LNCAP (cell line): Measurements from ENCODE around the gene DSTYK.

Experiments
- CTCF ChIP-seq: fragments of 450-650 bp; IDR thresholded peaks from 2 replicates; pipeline ENCODE4 v1.5.1; 2017; ENCODE audit warnings: mild to moderate bottlenecking

The DSTYK gene

DNA sequence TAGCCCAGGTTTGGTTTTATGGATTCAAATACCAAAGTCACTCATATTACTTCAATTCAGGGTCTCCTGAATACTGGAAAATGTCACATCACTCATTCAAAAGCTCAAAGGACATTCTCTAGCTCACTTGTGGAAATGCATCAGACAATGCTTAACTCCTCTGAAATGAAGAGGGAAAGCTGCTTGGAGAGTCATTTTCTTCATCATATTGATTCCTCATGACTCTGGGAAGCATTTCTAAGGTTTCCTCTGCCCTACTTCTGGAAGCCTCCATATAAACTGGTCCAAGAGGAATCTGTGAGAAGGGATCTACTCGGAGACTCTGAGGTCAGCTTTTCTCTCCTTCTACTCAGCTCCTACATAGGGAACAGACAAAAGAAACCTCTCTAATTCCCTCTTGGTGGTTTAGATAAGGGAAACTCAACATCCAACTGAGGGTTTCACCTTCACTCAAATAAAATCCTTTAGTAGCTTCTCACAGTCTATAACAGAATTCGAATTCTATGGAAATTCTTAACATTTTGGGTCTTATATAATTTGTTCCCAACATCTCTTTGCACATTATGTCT, 53.4 kb downstream of the DSTYK start:
- TF ChIP-seq CTCF, result no peak

DNA sequence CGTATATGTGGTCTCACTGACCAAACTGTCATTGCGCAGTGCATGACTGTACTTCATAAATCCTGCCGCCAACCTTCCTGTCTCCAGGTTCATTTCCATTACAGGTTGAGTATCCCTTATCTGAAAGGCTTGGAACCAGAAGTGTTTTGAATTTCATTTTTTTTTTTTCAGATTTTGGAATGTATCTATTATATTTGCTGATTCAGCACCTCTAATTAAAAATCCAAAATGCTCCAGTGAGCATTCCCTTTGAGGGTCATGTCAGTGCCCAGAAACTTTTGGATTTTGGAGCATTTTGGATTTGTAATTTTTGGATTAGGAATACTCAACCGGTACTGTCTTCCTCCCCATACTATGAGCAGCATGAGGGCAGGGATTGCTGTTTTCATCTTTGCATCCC, 59.0 kb downstream of the DSTYK start:
- TF ChIP-seq CTCF, result no peak

GRCh38 chr1:205150651-205151428, 60.7 kb downstream of the DSTYK start:
- no peak for TF ChIP-seq CTCF

DNA sequence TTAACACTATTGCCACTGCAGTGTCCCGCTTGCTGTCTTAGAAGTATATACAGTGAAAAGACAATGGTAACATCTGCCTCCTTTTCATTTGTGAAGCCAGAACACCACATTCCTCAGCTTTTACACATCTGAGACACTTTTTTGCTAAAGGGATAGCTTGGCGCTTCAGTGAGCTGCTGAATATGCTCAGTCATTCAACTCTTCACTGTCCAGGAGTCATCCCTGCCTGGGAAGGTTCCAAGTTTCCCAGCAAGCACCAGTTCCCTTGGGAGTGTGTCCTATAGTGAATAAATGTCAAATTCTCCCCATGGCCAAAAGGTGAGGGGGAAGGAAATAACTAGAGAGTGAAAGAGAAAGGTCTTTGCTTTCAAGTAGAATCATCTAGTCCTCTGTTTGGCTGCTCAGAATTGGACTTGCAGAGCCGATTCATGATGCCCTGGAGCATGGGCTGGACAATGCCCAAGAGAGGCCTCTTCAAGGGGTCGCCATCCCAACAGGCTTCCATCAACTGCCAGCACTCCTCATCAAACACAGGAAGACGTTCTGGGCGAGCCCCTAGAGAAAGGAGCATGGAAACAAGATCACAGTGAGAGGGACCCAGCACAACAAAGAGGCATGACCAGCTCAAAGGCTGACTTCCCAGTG, 64.2 kb downstream of the DSTYK start:
- no peak for TF ChIP-seq CTCF

DNA sequence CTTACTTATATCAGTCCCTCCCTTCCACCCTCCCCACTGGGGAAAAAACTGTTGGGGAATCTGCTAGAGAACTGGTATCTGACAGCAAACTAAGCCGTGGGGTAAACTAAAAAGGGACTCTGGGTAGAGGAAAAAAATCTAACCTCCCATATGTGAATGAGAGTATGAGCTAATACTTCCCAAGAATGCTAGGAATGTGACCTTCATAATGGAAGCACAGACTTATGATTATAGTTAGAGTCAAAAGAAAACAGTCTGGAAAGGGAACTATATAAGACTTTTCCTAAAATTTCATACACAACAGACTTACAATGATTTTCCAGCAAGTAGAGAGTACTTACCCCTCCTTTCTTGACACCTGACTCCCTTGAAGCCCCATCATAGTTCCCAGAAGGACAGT, 66.8 kb downstream of the DSTYK start:
- no peak for TF ChIP-seq CTCF

DNA sequence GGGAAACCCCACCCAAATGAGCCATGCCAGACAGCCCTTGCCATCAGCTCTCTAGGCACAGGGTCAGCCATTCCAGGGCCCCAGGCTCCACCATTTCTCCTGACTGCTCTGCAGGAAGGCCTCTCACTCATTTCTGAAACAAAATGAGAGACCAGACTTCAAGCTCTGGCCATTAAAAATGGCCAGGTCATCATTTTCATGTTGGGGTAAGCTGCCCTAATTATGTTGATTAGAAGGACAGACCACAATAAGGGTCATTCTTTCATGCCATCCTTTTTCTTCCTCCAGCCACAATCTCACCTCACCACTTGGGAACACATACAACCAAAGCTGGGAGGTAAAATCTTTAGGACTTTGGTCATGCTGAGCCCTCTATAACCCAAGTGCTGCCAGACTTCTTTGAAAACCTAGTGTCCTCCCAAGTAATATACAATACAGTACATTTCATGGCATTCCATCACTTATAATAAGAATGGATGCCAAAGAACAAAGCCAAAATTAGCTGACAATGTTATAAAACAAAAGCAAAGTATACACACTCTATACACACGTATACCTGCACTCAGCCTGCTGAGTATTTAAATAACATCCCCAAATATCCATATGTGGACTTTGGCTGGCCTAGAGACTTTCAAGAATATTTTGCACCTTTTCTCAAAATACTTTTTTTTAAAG, 67.3 kb downstream of the DSTYK start:
- TF ChIP-seq CTCF, result no peak

DNA sequence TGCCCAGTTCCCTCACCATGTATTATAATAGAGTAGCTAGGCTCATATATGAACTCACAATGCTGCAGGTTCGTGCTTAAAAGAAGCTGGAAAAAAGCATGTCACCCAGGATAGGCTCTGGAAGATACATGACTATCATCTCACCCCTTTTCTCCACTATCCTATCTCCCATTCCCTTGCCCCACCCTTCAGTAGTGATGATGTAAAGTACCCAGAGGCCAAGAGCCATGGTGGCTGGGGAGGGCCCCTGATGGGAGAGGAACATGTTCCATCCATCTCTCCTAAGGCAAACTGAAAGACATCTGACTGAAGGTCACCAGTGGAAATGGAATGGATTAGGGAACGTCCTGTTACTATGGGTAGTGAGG, 69.4 kb downstream of the DSTYK start:
- TF ChIP-seq CTCF, result no peak
